HEK293 (cell line): ENCODE results near the gene ASCC1.

Experiments
- GFI1B ChIP-seq: fragments of 450-650 bp; formaldehyde crosslinking; IDR thresholded peaks from 2 replicates; pipeline ENCODE4 v1.5.1; 2016; ENCODE audit warnings: missing biosample characterization, missing genetic modification characterization
- PRDM4 ChIP-seq: fragments of 450-650 bp; formaldehyde crosslinking; IDR thresholded peaks from 2 replicates; pipeline ENCODE4 v1.5.1; 2017; ENCODE audit warnings: missing biosample characterization, missing genetic modification characterization
- RBAK ChIP-seq: fragments of 450-650 bp; formaldehyde crosslinking; IDR thresholded peaks from 2 replicates; pipeline ENCODE4 v1.5.1; 2016; ENCODE audit warnings: missing biosample characterization, missing genetic modification characterization
- REPIN1 ChIP-seq: fragments of 450-650 bp; formaldehyde crosslinking; IDR thresholded peaks from 2 replicates; pipeline ENCODE4 v1.5.1; 2017; ENCODE audit warnings: missing biosample characterization, missing genetic modification characterization, low read depth
- REST ChIP-seq: fragments of 450-650 bp; formaldehyde crosslinking; IDR thresholded peaks from 2 replicates; pipeline ENCODE4 v1.5.1; 2016; ENCODE audit warnings: missing biosample characterization, missing genetic modification characterization
- ZNF114 ChIP-seq: fragments of 450-650 bp; formaldehyde crosslinking; IDR thresholded peaks from 2 replicates; pipeline ENCODE4 v1.5.0; 2017; ENCODE audit warnings: missing biosample characterization, missing genetic modification characterization
- ZNF184 ChIP-seq: fragments of 450-650 bp; IDR thresholded peaks from 2 replicates; pipeline ENCODE4 v1.5.1; 2018; ENCODE audit warnings: missing biosample characterization, mild to moderate bottlenecking, missing genetic modification characterization
- ZNF777 ChIP-seq: fragments of 450-650 bp; formaldehyde crosslinking; IDR thresholded peaks from 2 replicates; pipeline ENCODE4 v1.5.1; 2017; ENCODE audit warnings: missing biosample characterization, missing genetic modification characterization, borderline replicate concordance
- TF ChIP-seq, protein P1 (sequence below): fragments of 450-650 bp; formaldehyde crosslinking; IDR thresholded peaks from 2 replicates; pipeline ENCODE4 v1.5.1; 2016; ENCODE audit warnings: missing biosample characterization, missing genetic modification characterization

GRCh38 chr10:72058347-72058898 lies 157.7 kb downstream of the ASCC1 start:
- TF ChIP-seq PRDM4 = no peak
- TF ChIP-seq, protein P1, sequence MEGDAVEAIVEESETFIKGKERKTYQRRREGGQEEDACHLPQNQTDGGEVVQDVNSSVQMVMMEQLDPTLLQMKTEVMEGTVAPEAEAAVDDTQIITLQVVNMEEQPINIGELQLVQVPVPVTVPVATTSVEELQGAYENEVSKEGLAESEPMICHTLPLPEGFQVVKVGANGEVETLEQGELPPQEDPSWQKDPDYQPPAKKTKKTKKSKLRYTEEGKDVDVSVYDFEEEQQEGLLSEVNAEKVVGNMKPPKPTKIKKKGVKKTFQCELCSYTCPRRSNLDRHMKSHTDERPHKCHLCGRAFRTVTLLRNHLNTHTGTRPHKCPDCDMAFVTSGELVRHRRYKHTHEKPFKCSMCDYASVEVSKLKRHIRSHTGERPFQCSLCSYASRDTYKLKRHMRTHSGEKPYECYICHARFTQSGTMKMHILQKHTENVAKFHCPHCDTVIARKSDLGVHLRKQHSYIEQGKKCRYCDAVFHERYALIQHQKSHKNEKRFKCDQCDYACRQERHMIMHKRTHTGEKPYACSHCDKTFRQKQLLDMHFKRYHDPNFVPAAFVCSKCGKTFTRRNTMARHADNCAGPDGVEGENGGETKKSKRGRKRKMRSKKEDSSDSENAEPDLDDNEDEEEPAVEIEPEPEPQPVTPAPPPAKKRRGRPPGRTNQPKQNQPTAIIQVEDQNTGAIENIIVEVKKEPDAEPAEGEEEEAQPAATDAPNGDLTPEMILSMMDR (tag by site-specific recombination) = no peak
- no peak for TF ChIP-seq REPIN1
- no peak for TF ChIP-seq REST
- no peak for TF ChIP-seq RBAK (tag by site-specific recombination)
- TF ChIP-seq GFI1B (tag by site-specific recombination) = no peak
- TF ChIP-seq ZNF184 (tag by site-specific recombination) = no peak
- no peak for TF ChIP-seq ZNF114 (tag by site-specific recombination)
- TF ChIP-seq ZNF777 (tag by site-specific recombination) = no peak
